Large intestine (tissue), 3 donors: ENCODE results near the gene TPSD1. TPM values are rescaled to one million over a fixed set of nuclear protein-coding genes. Genes with fewer than 3 reads are reported as not detected.
"Not testable (repeated sequence)": the region's sequence is repeated elsewhere in the genome, so short reads cannot be mapped to it uniquely, and the experiment has no call there.

ENCODE experiments used
- DNase-seq, 2 donors: peaks; one replicate each; pipeline versions ENCODE4 v3.0.0 to v3.0.0-alpha.2; 2013
- H3K27ac ChIP-seq: one replicate; pipeline ENCODE4 v1.5.1; 2013; ENCODE audit warnings: low read length
- H3K27me3 ChIP-seq: 2 replicates; pipeline ENCODE4 v1.6.1; 2013; ENCODE audit warnings: low read length; ENCODE audit not compliant: control insufficient read depth, insufficient read depth
- H3K36me3 ChIP-seq: 2 replicates; pipeline ENCODE4 v1.6.1; 2013; ENCODE audit warnings: low read length; ENCODE audit not compliant: control insufficient read depth, insufficient read depth
- H3K4me1 ChIP-seq: one replicate; pipeline ENCODE4 v1.6.1; 2013; ENCODE audit warnings: low read length; ENCODE audit not compliant: control insufficient read depth, insufficient read depth
- H3K4me3 ChIP-seq: one replicate; pipeline ENCODE4 v1.5.1; 2013; ENCODE audit warnings: low read length
- H3K9me3 ChIP-seq: one replicate; pipeline ENCODE4 v1.6.1; 2013; ENCODE audit warnings: mild to moderate bottlenecking, low read depth, low read length, moderate library complexity; ENCODE audit not compliant: control insufficient read depth
- WGBS: methylation state at CpG from one replicate; pipeline ENCODE4 v1.1.5; 2013; ENCODE audit warnings: low lambda C conversion rate; ENCODE audit not compliant: insufficient coverage; 5-methylcytosine and 5-hydroxymethylcytosine counted together
- polyA plus RNA-seq: library from polyadenylated mRNA; unstranded; fragments of 120-200 nt; gene quantifications from one replicate; pipeline ENCODE4 v1.2.1, GENCODE V29; 2013

TPSD1 gene
- polyA plus RNA-seq, 1 donor = 0.06 TPM

DNA sequence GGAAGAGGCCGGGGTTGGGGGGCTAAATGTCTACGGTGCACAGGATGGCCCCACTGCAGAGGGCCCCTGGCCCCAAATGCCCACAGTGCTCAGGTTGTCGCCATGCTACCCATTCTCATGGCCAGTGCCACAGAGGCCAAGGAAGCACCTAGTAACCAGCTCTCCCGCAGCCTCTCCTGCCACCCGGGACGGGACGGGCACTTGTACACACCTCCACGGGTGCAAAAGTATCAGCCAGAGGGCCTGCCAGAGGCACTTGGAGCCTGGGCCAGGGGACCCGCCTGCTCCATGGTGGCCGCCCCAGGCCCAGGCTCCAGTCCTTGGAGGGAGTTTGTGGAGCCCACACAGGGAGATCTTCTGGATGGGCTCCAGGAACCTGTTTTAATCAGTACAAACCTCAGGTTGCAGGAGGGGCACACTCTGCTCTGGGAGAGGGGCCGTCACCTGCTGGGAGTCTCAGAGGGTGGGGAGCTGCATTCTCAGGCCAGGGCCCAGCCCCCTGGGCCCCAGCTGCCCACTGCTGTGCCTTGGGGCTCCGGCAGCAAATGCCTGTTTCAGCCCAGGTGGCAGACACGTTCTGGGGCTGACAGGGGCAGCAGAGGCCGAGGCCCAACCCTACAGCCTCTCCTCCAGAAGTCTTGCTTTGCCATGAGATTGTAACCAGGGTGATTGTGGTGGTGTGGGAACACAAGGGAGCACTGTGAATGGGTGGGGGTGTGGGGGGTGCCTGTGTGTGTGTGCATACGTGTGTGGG is 7.9 kb downstream of the TPSD1 start:
- Histone ChIP-seq H3K4me3 (no peak overlapping the region), H3K27ac (no peak overlapping the region), H3K9me3 (peaks cover 4% of the 10 kb centered on the region), H3K27me3 (peaks cover 42% of the 10 kb centered on the region), H3K4me1 (no peaks in the 10 kb centered on the region), H3K36me3 (no peaks in the 10 kb centered on the region)
- WGBS = no CpG with 5 or more reads among the region's 15 CpGs
- DNase-seq = no peak

DNA sequence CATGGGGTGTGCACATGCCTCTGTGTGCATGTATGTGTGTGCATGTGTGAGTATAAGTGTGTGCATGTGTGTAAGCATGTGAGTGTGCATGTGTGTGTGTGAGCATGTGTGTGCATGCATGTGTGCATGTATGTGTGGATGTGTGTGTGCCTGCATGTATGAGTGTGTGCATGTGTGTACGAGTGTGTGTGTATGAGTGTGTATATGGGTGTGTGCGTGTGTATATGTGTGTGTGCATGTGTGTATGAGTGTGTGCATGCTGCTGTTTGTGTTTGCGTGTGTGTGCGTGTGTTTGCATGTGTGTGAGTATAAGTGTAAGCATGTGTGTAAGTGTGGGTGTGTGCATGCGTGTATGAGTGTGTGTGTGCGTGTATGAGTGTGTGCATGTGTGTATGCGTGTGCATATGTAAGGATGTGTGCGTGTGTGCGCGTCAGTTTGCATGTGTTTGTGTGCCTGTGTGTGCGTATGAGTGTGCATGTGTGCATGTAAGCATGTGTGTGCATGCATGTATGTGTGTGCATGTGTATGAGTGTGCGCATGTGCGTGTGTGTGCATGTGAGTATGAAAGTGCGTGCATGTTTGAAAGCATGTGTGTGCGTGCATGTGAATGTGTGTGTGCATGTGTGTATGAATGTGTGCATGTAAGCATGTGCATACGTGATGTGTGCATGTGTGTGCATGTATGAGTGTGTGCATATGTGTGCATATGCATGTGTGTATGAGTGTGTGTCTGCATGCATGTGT is 8.6 kb downstream of the TPSD1 start:
- Histone ChIP-seq H3K27me3 (peaks cover 34% of the 10 kb centered on the region), H3K36me3 (no peaks in the 10 kb centered on the region), H3K27ac (no peak overlapping the region), H3K4me1 (no peaks in the 10 kb centered on the region), H3K9me3 (peaks cover 4% of the 10 kb centered on the region), H3K4me3 (no peak overlapping the region)
- DNase-seq = no peak
- 100% methylated on average over 4 of the region's 16 CpGs for WGBS

DNA sequence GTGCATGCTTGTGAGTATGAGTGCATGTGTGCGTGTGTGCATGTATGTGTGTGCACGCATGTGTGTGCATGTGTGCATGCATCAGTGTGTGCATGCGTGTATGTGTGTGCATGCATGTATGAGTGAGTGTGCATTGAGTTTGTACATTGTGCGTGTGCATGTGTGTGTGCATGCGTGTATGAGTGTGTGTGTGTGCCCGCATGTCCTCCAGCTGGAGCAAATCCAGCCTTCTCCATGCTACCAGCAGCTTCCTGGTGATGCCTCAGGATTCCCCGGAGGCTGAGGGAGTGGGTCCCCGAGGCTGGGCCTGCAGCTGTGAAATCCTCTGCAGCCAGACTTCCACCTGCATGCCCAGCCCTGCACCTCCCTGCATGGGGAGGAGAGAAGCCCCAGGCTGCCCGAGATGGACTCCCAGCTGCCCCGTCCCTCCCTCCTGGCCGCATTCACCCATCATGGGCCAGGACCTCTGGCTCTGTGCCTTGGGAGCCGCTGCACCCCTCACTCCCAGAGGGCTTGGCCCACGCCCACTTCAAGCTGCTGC is 9.3 kb downstream of the TPSD1 start:
- Histone ChIP-seq H3K36me3 (no peaks in the 10 kb centered on the region), H3K4me1 (no peaks in the 10 kb centered on the region), H3K27ac (no peak overlapping the region), H3K4me3 (no peak overlapping the region), H3K27me3 (peaks cover 28% of the 10 kb centered on the region), H3K9me3 (peaks cover 4% of the 10 kb centered on the region)
- WGBS = no CpG with 5 or more reads among the region's 13 CpGs
- no peak for DNase-seq

DNA sequence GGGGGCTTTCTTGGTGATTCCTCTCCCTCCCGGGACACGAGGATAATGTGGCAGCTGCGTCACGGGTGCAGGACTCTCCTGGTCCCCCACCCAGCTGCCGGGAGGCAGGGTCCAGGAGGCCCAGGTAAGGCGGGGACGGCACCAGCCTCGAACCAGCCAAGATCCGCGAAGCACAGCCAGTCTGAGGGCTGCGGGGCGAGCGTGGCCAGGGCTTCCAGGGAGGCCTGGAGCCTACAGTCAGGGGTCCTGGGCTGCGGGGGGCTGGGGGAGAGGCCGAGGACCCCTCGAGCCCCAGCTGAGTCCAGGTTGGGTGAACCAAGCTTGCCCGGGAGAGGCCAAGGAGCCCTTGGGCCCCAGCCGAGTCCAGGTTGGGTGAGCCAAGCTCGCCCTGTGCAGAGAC is 10.0 kb downstream of the TPSD1 start:
- Histone ChIP-seq H3K9me3 (peaks cover 4% of the 10 kb centered on the region), H3K27me3 (peaks cover 21% of the 10 kb centered on the region), H3K4me3 (no peak overlapping the region), H3K27ac (no peak overlapping the region), H3K4me1 (no peaks in the 10 kb centered on the region), H3K36me3 (no peaks in the 10 kb centered on the region)
- DNase-seq = no peak
- WGBS = no CpG with 5 or more reads among the region's 19 CpGs

DNA sequence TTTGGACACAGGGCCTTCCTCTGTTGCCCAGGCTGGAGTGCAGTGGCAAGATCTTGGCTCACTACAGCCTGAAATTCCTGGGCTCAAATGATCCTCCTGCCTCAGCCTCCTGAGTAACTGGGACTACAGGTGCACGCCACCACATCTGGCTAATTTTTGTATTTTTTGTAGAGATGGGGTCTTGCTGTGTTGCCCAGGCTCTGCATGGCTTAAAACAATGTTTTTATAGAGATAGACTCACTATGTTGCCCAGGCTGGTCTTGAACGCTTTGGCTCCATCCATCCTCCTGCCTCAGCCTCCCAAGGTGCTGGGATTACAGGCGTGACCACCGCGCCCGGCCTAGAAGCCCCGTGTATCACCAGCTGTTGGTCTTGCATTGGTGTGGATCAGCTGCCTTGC is 13.5 kb downstream of the TPSD1 start:
- not testable (repeated sequence) for DNase-seq
- no CpG with 5 or more reads among the region's 7 CpGs for whole genome bisulfite sequencing

DNA sequence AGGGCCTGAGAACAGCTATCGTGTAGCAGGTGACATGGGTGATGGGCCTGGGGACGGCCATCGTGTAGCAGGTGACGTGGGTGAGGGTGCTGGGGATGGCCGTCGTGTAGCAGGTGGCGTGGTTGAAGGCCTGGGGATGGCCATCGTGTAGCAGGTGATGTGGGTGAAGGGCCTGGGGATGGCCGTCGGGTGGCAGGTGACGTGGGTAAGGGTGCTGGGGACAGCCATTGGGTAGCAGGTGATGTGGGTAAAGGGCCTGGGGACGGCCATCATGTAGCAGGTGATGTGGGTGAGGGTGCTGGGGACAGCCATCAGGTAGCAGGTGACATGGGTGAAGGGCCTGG is 15.5 kb downstream of the TPSD1 start:
- no peaks in the 10 kb centered on the region for H3K27me3 ChIP-seq
- H3K27ac ChIP-seq = no peak overlapping the region
- no peaks in the 10 kb centered on the region for H3K36me3 ChIP-seq
- peaks cover 12% of the 10 kb centered on the region for H3K4me1 ChIP-seq
- no peaks in the 10 kb centered on the region for H3K9me3 ChIP-seq
- WGBS = 59% methylated on average over 5 of the region's 12 CpGs
- H3K4me3 ChIP-seq = no peak overlapping the region
- no peak for DNase-seq

More for the DNA sequence above, 13.5 kb downstream of the TPSD1 start:
- H3K27ac ChIP-seq, H3K27me3 ChIP-seq, H3K36me3 ChIP-seq, H3K4me3 ChIP-seq, H3K9me3 ChIP-seq: not testable (repeated sequence)
- peaks cover 12% of the 10 kb centered on the region for H3K4me1 ChIP-seq

DNA sequence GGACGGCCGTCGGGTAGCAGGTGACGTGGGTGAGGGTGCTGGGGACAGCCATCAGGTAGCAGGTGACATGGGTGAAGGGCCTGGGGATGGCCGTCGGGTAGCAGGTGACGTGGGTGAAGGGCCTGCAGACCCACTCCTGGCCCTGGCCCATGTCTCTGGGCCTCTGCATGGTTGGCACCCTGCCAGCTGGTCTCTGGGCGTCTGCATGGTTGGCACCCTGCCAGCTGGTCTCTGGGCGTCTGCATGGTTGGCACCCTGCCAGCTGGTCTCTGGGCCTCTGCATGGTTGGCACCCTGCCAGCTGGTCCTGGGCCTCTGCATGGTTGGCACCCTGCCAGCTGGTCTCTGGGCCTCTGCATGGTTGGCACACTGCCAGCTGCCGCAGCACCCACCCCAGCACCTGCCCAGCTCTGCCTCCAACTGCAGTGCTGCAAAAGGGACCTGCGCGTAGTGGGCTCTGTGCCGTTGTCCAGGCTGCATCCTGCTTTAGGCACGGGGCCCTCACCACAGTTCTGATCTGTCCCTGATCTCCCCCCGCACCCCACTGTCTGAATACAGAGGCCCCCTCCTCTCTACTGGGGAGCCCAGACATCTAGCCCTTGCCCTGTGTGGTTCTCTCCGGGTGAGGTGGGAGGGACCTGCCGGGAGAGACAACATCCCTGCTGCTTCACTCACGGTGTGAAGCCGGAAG is 16.0 kb downstream of the TPSD1 start:
- not testable (repeated sequence) for H3K27me3 ChIP-seq, H3K9me3 ChIP-seq, H3K27ac ChIP-seq, H3K4me3 ChIP-seq, H3K36me3 ChIP-seq
- peak; percentile 42 to 73 for DNase-seq
- peaks cover 12% of the 10 kb centered on the region for H3K4me1 ChIP-seq
- no CpG with 5 or more reads among the region's 19 CpGs for WGBS

DNA sequence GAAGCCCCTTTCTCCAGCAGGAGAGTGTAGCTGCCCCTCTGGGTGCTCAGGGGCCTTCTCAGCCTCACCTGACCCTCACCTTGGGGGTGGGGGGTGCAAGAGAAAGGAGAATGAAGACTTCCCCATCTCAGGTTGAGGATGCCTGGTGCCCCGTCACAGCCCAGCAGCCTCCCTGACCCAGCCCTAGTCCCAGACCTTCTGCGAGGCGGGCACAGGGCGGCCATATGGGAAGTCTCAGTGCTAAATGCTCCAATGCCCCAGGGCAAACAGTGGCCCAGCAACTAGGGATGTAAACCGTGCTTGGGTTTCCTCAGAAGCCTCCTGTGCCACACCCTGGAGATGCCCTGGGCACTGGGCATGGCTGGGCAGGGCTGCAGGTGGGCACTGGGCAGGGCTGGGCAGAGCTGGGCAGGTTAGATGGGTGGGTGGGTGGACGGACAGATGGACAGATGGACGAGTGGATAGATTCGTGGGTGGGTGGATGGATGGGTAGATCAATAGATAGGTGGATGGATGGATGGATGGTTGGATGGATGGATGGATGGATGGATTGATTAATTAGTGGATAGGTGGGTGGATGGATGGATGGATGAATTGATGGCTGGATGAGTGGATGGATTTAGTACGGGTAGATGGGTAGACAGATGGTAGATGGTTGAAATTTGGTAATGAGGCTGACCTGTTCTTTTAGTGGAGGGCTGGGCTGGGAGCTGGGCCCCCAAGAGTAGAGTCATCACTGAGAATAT is 16.8 kb downstream of the TPSD1 start:
- Histone ChIP-seq H3K27ac (no peak overlapping the region), H3K4me3 (no peak overlapping the region), H3K9me3 (no peaks in the 10 kb centered on the region), H3K36me3 (no peaks in the 10 kb centered on the region), H3K27me3 (peaks cover under 1% of the 10 kb centered on the region), H3K4me1 (peaks cover 12% of the 10 kb centered on the region)
- WGBS = 100% methylated on average over 3 of the region's 9 CpGs
- DNase-seq = no peak

DNA sequence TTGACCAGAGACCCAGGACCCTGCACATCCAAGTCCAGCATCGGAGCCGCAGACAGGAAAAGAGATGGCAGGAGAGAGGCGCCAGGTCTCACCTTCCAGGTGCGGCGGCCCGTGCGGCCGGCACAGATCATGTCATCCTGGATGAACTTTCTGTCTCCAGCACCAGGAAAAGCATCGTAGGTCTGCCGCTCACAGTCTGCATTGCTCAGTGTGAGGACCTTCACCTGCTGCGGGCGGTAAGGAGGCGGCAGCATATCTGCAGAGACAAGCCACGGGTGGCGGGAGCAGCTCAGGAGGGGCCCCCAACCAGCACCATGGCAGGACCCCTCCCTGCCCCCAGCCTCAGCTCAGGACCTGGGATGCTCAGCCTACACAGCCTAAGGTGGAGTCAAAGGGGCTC is 17.9 kb downstream of the TPSD1 start:
- no CpG with 5 or more reads among the region's 15 CpGs for WGBS
- Histone ChIP-seq H3K27ac (no peak overlapping the region), H3K9me3 (no peaks in the 10 kb centered on the region), H3K4me1 (peaks cover 12% of the 10 kb centered on the region), H3K36me3 (no peaks in the 10 kb centered on the region), H3K4me3 (no peak overlapping the region), H3K27me3 (peaks cover 7% of the 10 kb centered on the region)
- no peak for DNase-seq

DNA sequence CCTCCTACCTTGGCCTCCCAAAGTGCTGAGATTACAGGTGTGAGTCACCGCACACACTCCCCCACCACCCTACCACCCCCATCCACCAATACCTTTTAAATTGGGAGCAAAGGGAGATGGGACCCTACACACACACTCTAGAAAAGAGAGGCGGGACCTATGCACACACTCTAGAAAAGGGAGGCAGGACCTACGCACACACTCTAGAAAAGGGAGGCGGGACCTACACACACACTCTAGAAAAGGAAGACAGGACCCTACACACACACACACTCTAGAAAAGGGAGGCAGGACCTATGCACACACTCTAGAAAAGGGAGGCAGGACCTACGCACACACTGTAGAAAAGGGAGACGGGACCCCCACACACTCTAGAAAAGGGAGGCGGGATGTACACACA is 18.9 kb downstream of the TPSD1 start:
- Histone ChIP-seq H3K9me3 (no peaks in the 10 kb centered on the region), H3K4me1 (peaks cover 12% of the 10 kb centered on the region), H3K4me3 (no peak overlapping the region), H3K27me3 (peaks cover 7% of the 10 kb centered on the region), H3K36me3 (no peaks in the 10 kb centered on the region), H3K27ac (no peak overlapping the region)
- WGBS = no CpG with 5 or more reads among the region's 7 CpGs
- no peak for DNase-seq
